ENCODE measurements around the gene PDE4D. TPM values are rescaled to one million over a fixed set of nuclear protein-coding genes. Genes with fewer than 3 reads are reported as not detected.

Gene PDE4D
- total and polyA plus RNA-seq, 12 donors, result 1.2 to 18.9 (median 2.1) TPM

DNA sequence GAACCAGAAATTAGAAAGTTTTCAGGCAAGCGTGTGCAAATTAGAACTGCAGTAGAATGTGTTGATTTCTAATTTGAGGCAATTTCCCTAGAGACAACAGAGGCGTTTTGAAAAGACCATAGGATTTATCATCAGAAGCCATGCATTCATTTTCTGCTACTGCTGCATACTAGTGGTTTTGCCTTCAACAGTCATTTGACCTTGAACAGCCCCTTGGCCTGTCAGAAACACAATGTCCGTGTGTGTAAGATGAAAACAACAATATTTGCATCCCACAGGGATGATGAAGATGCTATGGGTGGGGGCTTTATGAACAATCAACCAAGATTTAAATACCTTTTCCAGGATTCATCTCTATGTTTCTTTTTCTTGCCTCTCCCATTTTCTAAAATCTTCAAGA is 73.7 kb downstream of the PDE4D start:
- intact Hi-C loops (cut with DNase I), result loop anchor here in 1 of 2 donors (10.0 kb wide), 1 partner anchor 845 kb away; no protein-coding TSS in a partner anchor
- Histone ChIP-seq H3K27me3 (no peaks in the 10 kb centered on the region), H3K27ac (no peak overlapping the region), H3K9me3 (replicated peaks in 1 of 3) (no peaks in the 10 kb centered on the region), H3K4me1 (replicated peaks in 1 of 2) (no peaks in the 10 kb centered on the region), H3K4me3 (no peak overlapping the region), H3K36me3 (replicated peaks in 1 of 2) (no peaks in the 10 kb centered on the region)
- 39 to 49% (median 46%) methylated on average over 3 of the region's 3 CpGs for WGBS, 4 donors
- DNase-seq, result no peak
- TF ChIP-seq POLR2A (IDR thresholded peaks at IDR 0.05), result no peak
- TF ChIP-seq, protein P1, sequence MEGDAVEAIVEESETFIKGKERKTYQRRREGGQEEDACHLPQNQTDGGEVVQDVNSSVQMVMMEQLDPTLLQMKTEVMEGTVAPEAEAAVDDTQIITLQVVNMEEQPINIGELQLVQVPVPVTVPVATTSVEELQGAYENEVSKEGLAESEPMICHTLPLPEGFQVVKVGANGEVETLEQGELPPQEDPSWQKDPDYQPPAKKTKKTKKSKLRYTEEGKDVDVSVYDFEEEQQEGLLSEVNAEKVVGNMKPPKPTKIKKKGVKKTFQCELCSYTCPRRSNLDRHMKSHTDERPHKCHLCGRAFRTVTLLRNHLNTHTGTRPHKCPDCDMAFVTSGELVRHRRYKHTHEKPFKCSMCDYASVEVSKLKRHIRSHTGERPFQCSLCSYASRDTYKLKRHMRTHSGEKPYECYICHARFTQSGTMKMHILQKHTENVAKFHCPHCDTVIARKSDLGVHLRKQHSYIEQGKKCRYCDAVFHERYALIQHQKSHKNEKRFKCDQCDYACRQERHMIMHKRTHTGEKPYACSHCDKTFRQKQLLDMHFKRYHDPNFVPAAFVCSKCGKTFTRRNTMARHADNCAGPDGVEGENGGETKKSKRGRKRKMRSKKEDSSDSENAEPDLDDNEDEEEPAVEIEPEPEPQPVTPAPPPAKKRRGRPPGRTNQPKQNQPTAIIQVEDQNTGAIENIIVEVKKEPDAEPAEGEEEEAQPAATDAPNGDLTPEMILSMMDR (IDR thresholded peaks at IDR 0.05), result no peak

DNA sequence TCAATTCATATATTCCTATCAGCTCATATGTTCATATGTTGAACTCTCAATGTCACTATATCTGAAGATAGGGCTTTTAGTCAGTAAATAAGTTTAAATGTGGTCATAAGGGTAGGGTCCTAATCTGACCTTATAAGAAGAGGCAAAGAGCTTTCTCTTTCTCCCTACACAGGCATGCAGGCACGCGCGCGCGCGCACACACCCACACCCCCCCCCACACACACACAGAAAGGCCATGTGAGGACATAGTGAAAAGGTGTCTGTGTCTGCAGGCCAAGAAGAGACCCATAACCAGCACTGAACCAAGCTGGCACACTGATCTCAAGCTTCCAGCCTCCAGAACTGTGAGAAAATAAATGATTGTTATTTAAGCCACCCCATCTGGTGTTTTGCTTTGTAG is 76.0 kb downstream of the PDE4D start:
- Histone ChIP-seq H3K9me3 (replicated peaks in 1 of 3) (no peaks in the 10 kb centered on the region), H3K4me3 (no peak overlapping the region), H3K27ac (no peak overlapping the region), H3K27me3 (no peaks in the 10 kb centered on the region), H3K36me3 (replicated peaks in 1 of 2) (no peaks in the 10 kb centered on the region), H3K4me1 (replicated peaks in 1 of 2) (no peaks in the 10 kb centered on the region)
- TF ChIP-seq POLR2A (IDR thresholded peaks at IDR 0.05), result no peak
- TF ChIP-seq, protein P1 (IDR thresholded peaks at IDR 0.05), result no peak
- 93 to 99% (median 98%) methylated on average over 6 of the region's 6 CpGs for WGBS, 4 donors
- no peak for DNase-seq
- intact Hi-C loops (cut with DNase I), result loop anchor here in 1 of 2 donors (10.0 kb wide), 1 partner anchor 847 kb away; no protein-coding TSS in a partner anchor

GRCh38 chr5:59816654-59817300 is 76.7 kb downstream of the PDE4D start:
- no peaks in the 10 kb centered on the region for H3K4me1 ChIP-seq (replicated peaks in 1 of 2)
- H3K4me3 ChIP-seq, result no peak overlapping the region
- WGBS, 4 donors, result 72 to 74% (median 73%) methylated on average over 6 of the region's 6 CpGs
- DNase-seq, result no peak
- intact Hi-C loops (cut with DNase I), result loop anchor here in 1 of 2 donors (10.0 kb wide), 1 partner anchor 848 kb away; no protein-coding TSS in a partner anchor
- H3K27ac ChIP-seq, result no peak overlapping the region
- no peaks in the 10 kb centered on the region for H3K36me3 ChIP-seq (replicated peaks in 1 of 2)
- TF ChIP-seq POLR2A (IDR thresholded peaks at IDR 0.05), result no peak
- TF ChIP-seq, protein P1 (IDR thresholded peaks at IDR 0.05), result no peak
- no peaks in the 10 kb centered on the region for H3K27me3 ChIP-seq
- no peaks in the 10 kb centered on the region for H3K9me3 ChIP-seq (replicated peaks in 1 of 3)

GRCh38 chr5:59814537-59814872 is 79.0 kb downstream of the PDE4D start:
- DNase-seq, result no peak
- no peaks in the 10 kb centered on the region for H3K4me1 ChIP-seq (replicated peaks in 1 of 2)
- no peaks in the 10 kb centered on the region for H3K27me3 ChIP-seq
- TF ChIP-seq POLR2A (IDR thresholded peaks at IDR 0.05), result no peak
- TF ChIP-seq, protein P1 (IDR thresholded peaks at IDR 0.05), result no peak
- intact Hi-C loops (cut with DNase I), result loop anchor here in 1 of 2 donors (10.0 kb wide), 1 partner anchor 850 kb away; no protein-coding TSS in a partner anchor
- no peaks in the 10 kb centered on the region for H3K9me3 ChIP-seq (replicated peaks in 1 of 3)
- H3K36me3 ChIP-seq (replicated peaks in 1 of 2), result no peaks in the 10 kb centered on the region
- WGBS, 4 donors, result 63 to 82% (median 74%) methylated on average over 2 of the region's 2 CpGs
- no peak overlapping the region for H3K27ac ChIP-seq
- no peak overlapping the region for H3K4me3 ChIP-seq
